AG04450 (cell line): Measurements from ENCODE around the gene SLC25A43. TPM values are rescaled to one million over a fixed set of nuclear protein-coding genes. Genes with fewer than 3 reads are reported as not detected.

Source experiments
- CTCF ChIA-PET: fragments of 300-600, 350-600 bp; formaldehyde crosslinking; extraction: SDS; loops from one replicate; lab custom pipeline; 2022; ENCODE audit warnings: antibody characterized with exemption, inconsistent platforms; lab: Charles Lee
- POLR2A ChIA-PET: fragments of 350-600 bp; formaldehyde crosslinking; extraction: SDS; loops from one replicate; lab custom pipeline; 2021; ENCODE audit warnings: antibody characterized with exemption, inconsistent platforms; lab: Yijun Ruan, JAX
- DNase-seq: peaks from one replicate; pipeline ENCODE4 v3.0.0-alpha.2; 2011; ENCODE audit warnings: low read depth, low spot score
- H3K27ac ChIP-seq: one replicate; pipeline ENCODE4 v1.5.1; 2012; ENCODE audit warnings: low read depth, low read length, control low read depth
- H3K27me3 ChIP-seq: one replicate; pipeline ENCODE4 v1.6.0; 2012; ENCODE audit warnings: low read length; ENCODE audit not compliant: control insufficient read depth, insufficient read depth
- H3K4me3 ChIP-seq: 2 replicates; pipeline ENCODE4 v1.5.1; 2011; ENCODE audit warnings: mild to moderate bottlenecking, low read depth, low read length, control low read depth
- H3K9me3 ChIP-seq: 2 replicates; pipeline ENCODE4 v1.5.1; 2012; ENCODE audit warnings: low read length; ENCODE audit not compliant: control insufficient read depth, insufficient read depth
- CTCF ChIP-seq: IDR thresholded peaks from 2 replicates; pipeline ENCODE4 v1.5.1; 2011; ENCODE audit warnings: low read depth, low read length, control low read depth, inconsistent platforms
- polyA plus RNA-seq: library from polyadenylated mRNA; depleted of rRNA; stranded (reverse); fragments of >200 nt; gene quantifications from 2 replicates; pipeline ENCODE4 v1.2.3, GENCODE V29; 2011

SLC25A43 gene
- polyA plus RNA-seq, 1 experiment: 8.5 TPM

GRCh38 chrX:119474615-119475388, 75.7 kb downstream of the SLC25A43 start:
- TF ChIP-seq CTCF: no peak
- no peak overlapping the region for H3K27ac ChIP-seq
- ChIA-PET CTCF (interaction anchor here (1.2 to 1.8 kb wide), 3 partner anchors 8 to 38 kb away, joined by 4 to 7 read pairs (median 5); no protein-coding TSS in a partner anchor), POLR2A (no interaction called here)
- no peak for DNase-seq
- H3K4me3 ChIP-seq: no peak overlapping the region
- H3K27me3 ChIP-seq: no peaks in the 10 kb centered on the region
- no peaks in the 10 kb centered on the region for H3K9me3 ChIP-seq

- H3K9me3 ChIP-seq: no peaks in the 10 kb centered on the region
- no peak overlapping the region for H3K27ac ChIP-seq
- ChIA-PET POLR2A (no interaction called here), CTCF (interaction anchor here (0.6 to 1.8 kb wide), 3 partner anchors 13 to 134 kb away, joined by 3 to 7 read pairs (median 5); no protein-coding TSS in a partner anchor)
- no peaks in the 10 kb centered on the region for H3K27me3 ChIP-seq
- DNase-seq: no peak
- no peak for TF ChIP-seq CTCF
- no peak overlapping the region for H3K4me3 ChIP-seq
Measured at GRCh38 chrX:119475389-119476101, 76.4 kb downstream of the SLC25A43 start.

GRCh38 chrX:119477812-119478232, 78.7 kb downstream of the SLC25A43 start:
- Histone ChIP-seq H3K9me3 (no peaks in the 10 kb centered on the region), H3K27me3 (no peaks in the 10 kb centered on the region), H3K27ac (peak overlapping the region; percentile 21), H3K4me3 (no peak overlapping the region)
- no peak for DNase-seq
- no peak for TF ChIP-seq CTCF
- ChIA-PET CTCF (interaction anchor here (0.5 to 1.9 kb wide), 8 partner anchors 9 to 359 kb away, joined by 3 to 17 read pairs (median 6); no protein-coding TSS in a partner anchor), POLR2A (interaction anchor here (0.8 to 1.8 kb wide), 3 partner anchors 10 to 97 kb away, joined by 3 to 6 read pairs (median 5); partner anchors contain the start of genes SLC25A5 and UBE2A)

GRCh38 chrX:119478504-119478903, 79.4 kb downstream of the SLC25A43 start:
- DNase-seq: no peak
- ChIA-PET CTCF (interaction anchor here (0.5 to 1.9 kb wide), 8 partner anchors 9 to 360 kb away, joined by 3 to 17 read pairs (median 6); no protein-coding TSS in a partner anchor), POLR2A (interaction anchor here (1.3 to 1.8 kb wide), 2 partner anchors 10 to 96 kb away, joined by 5 to 6 read pairs; partner anchors contain the start of genes SLC25A5 and UBE2A)
- no peak overlapping the region for H3K27ac ChIP-seq
- no peak overlapping the region for H3K4me3 ChIP-seq
- TF ChIP-seq CTCF: no peak
- no peaks in the 10 kb centered on the region for H3K9me3 ChIP-seq
- no peaks in the 10 kb centered on the region for H3K27me3 ChIP-seq
